Lung (tissue), 12 donors: ENCODE data around the gene CSRNP3. TPM values are rescaled to one million over a fixed set of nuclear protein-coding genes. Genes with fewer than 3 reads are reported as not detected.

ENCODE experiments used
- ATAC-seq: fragments of 200-7000 bp; cut with Tn5 transposase; one replicate; pipeline ENCODE4 v1.9.1; 2020; ENCODE audit warnings: moderate number of reproducible peaks; ENCODE audit not compliant: insufficient read depth, low FRiP score
- DNase-seq, 3 donors: peaks; one replicate each; pipeline ENCODE4 v3.0.0-alpha.2; 2013 to 2017
- H3K27ac ChIP-seq, 2 donors: one replicate each; pipeline ENCODE4 v1.5.1; 2013; ENCODE audit warnings: mild to moderate bottlenecking in 2 of 2, moderate library complexity in 2 of 2, control low read depth in 1 of 2, inconsistent platforms in 1 of 2, low read depth in 1 of 2, low read length in 1 of 2
- H3K27me3 ChIP-seq, 3 donors: one replicate each; pipeline ENCODE4 v1.5.1; 2013; ENCODE audit warnings: low read length in 2 of 3; ENCODE audit not compliant: control insufficient read depth in 3 of 3, insufficient read depth in 3 of 3
- H3K36me3 ChIP-seq, 4 donors: one replicate each; pipeline ENCODE4 v1.5.1; 2013; ENCODE audit warnings: low read length in 4 of 4, mild to moderate bottlenecking in 1 of 4, moderate library complexity in 1 of 4; ENCODE audit not compliant: control insufficient read depth in 4 of 4, insufficient read depth in 4 of 4
- H3K4me1 ChIP-seq, 5 donors: one replicate each; pipeline ENCODE4 v1.5.1; 2013; ENCODE audit warnings: low read length in 5 of 5, mild to moderate bottlenecking in 2 of 5, moderate library complexity in 1 of 5; ENCODE audit not compliant: control insufficient read depth in 5 of 5, insufficient read depth in 5 of 5
- H3K4me3 ChIP-seq: one replicate; pipeline ENCODE4 v1.5.1; 2013; ENCODE audit warnings: mild to moderate bottlenecking, control low read depth, moderate library complexity
- H3K9ac ChIP-seq, 2 donors: one replicate each; pipeline ENCODE4 v1.5.1; 2013; ENCODE audit warnings: low read length in 2 of 2, control low read depth in 1 of 2; ENCODE audit not compliant: insufficient read depth in 1 of 2
- H3K9me3 ChIP-seq, 4 donors: one replicate each; pipeline ENCODE4 v1.5.1; 2013; ENCODE audit warnings: low read length in 3 of 4, mild to moderate bottlenecking in 1 of 4, moderate library complexity in 1 of 4; ENCODE audit not compliant: control insufficient read depth in 4 of 4, insufficient read depth in 3 of 4
- WGBS, 2 donors: extraction: QIAGEN DNeasy Blood & Tissue Kit; methylation state at CpG; one replicate each; pipeline ENCODE4 v1.1.7; 2013; 5-methylcytosine and 5-hydroxymethylcytosine counted together
- polyA plus RNA-seq, 2 donors: library from polyadenylated mRNA; stranded (reverse); fragments of 200-250 nt; gene quantifications; one replicate each; pipeline ENCODE4 v1.2.1, GENCODE V29; 2013
- total RNA-seq, 2 donors: library from RNA; depleted of rRNA in 1 of 2; stranded (reverse); fragments of >200 nt in 1 of 2; gene quantifications; one replicate each; pipeline ENCODE4 v1.2.1, GENCODE V29; 2014 to 2021
- TF ChIP-seq, protein P1 (sequence below): IDR thresholded peaks from 2 replicates; pipeline ENCODE4 v1.5.1; 2012; ENCODE audit warnings: mild to moderate bottlenecking; ENCODE audit errors: control extremely low read depth, extremely low read depth
- donor health status: control.
- donor health status: control.
- donor health status: Bipolar disorder and iron deficiency.
- donor health status: healthy.
- donor health status: DM: yes; HTN: yes; CAD: no.

Gene CSRNP3
- total and polyA plus RNA-seq, 4 donors = 0.25 to 8.7 (median 1.8) TPM

DNA sequence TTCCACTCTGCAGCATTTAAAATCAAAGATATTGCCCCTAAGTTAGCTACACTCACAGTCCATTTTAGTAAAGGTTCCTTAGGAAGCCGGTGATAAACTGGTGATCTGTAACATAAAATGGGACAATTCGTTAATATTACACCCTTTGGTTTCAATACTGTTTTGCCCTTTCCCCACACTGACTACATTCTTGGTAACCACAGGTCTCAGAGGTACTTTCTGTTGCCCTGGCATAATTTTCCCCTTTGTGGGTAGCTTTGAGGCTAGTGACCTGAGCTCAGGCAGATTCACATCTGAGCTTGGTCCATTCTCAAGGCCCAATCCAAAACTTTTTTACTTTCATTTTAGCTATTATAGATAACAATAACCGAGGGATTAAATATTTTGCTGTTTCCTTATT lies 32.9 kb upstream of the CSRNP3 start:
- TF ChIP-seq, protein P1, sequence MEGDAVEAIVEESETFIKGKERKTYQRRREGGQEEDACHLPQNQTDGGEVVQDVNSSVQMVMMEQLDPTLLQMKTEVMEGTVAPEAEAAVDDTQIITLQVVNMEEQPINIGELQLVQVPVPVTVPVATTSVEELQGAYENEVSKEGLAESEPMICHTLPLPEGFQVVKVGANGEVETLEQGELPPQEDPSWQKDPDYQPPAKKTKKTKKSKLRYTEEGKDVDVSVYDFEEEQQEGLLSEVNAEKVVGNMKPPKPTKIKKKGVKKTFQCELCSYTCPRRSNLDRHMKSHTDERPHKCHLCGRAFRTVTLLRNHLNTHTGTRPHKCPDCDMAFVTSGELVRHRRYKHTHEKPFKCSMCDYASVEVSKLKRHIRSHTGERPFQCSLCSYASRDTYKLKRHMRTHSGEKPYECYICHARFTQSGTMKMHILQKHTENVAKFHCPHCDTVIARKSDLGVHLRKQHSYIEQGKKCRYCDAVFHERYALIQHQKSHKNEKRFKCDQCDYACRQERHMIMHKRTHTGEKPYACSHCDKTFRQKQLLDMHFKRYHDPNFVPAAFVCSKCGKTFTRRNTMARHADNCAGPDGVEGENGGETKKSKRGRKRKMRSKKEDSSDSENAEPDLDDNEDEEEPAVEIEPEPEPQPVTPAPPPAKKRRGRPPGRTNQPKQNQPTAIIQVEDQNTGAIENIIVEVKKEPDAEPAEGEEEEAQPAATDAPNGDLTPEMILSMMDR = no peak
- no peak overlapping the region for H3K4me3 ChIP-seq
- no peak overlapping the region for H3K27ac ChIP-seq
- no peak overlapping the region for H3K9ac ChIP-seq
- DNase-seq (no peak), ATAC-seq (no peak)
- no peaks in the 10 kb centered on the region for H3K36me3 ChIP-seq
- no peaks in the 10 kb centered on the region for H3K9me3 ChIP-seq
- 81 to 84% methylated on average over 3 of the region's 3 CpGs for WGBS, 2 donors
- H3K27me3 ChIP-seq = no peaks in the 10 kb centered on the region
- H3K4me1 ChIP-seq = peaks cover 0 to 9% (median 0%) of the 10 kb centered on the region in 5 donors

DNA sequence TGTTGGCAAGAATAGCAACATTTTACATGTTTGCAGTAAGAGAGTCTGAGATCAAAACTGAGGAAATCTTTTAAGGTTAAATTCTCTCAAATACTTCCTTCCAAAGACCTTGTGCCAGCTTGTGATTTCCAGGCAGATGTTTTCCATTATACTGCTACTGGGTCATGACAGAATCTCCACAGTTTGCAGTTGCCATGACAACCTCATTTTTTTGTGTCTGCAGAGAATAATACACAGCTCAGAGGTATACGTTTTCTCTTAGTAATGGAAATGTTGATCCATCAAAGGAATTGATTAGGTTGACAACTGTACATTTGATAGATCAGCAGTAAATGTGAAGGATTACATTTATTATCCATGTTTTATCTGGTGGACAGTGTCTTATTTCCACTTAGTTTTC lies 29.1 kb upstream of the CSRNP3 start:
- 25 to 27% methylated on average over 1 of the region's 1 CpG for WGBS, 2 donors
- Histone ChIP-seq H3K9ac (no peak overlapping the region), H3K4me3 (no peak overlapping the region), H3K27ac (no peak overlapping the region), H3K27me3 (no peaks in the 10 kb centered on the region), H3K36me3 (no peaks in the 10 kb centered on the region), H3K9me3 (no peaks in the 10 kb centered on the region), H3K4me1 (peaks cover 0 to 14% (median 0%) of the 10 kb centered on the region in 5 donors)
- ATAC-seq (no peak), DNase-seq (peak; percentile 63 to 88 (median 80))
- TF ChIP-seq, protein P1 = no peak

DNA sequence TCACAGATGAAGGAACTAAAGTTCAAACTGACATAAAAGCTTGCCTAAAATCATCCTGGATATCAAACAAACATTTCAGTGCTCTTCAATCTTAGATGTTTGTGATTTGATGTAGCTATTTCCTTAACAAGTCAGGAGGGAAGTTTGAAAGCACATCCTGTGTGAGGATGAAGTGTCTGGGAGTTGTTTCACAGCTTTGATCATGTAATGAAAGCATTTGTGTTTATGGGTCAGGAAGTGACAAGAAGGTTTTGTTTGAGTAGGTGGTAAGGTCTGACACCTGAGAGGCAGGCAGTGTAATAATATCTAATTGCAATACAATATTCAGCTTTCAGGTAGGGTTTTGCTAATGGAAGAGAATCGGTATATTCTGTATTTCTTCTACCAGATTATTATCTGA lies 26.0 kb upstream of the CSRNP3 start:
- Histone ChIP-seq H3K27me3 (no peaks in the 10 kb centered on the region), H3K4me3 (no peak overlapping the region), H3K9me3 (no peaks in the 10 kb centered on the region), H3K27ac (no peak overlapping the region), H3K9ac (no peak overlapping the region), H3K36me3 (no peaks in the 10 kb centered on the region), H3K4me1 (peaks cover 0 to 14% (median 0%) of the 10 kb centered on the region in 5 donors)
- TF ChIP-seq, protein P1 = no peak
- 67 to 79% methylated on average over 1 of the region's 1 CpG for WGBS, 2 donors
- no peak for ATAC-seq
- peak in 1 of 3 donors; percentile 25 for DNase-seq

DNA sequence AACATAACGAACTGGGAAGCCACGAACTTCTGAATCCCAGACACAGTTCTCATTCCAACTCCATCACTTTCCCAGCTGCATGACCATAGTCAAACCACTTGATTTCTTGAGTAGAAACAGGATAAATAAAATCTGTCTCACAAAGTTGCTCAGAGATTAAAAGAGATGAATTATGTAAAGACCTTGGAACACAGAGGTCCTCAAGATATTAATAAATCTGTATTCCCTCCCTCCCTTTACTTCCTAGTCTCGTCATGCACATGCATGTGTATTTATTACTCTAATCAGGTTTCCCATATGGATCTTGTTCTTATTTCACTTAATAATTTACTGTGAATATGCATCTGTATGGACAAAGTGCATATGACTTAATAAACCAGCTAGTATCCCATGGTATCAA lies 21.1 kb upstream of the CSRNP3 start:
- no peak overlapping the region for H3K27ac ChIP-seq
- ATAC-seq = no peak
- DNase-seq = peak in 2 of 3 donors; percentile 91 to 93
- 74 to 84% methylated on average over 3 of the region's 3 CpGs for WGBS, 2 donors
- H3K36me3 ChIP-seq = no peaks in the 10 kb centered on the region
- peaks cover 0 to 35% (median 3%) of the 10 kb centered on the region in 5 donors for H3K4me1 ChIP-seq
- H3K4me3 ChIP-seq = no peak overlapping the region
- no peaks in the 10 kb centered on the region for H3K27me3 ChIP-seq
- no peak overlapping the region for H3K9ac ChIP-seq
- H3K9me3 ChIP-seq = no peaks in the 10 kb centered on the region
- TF ChIP-seq, protein P1 = no peak
